ENCODE results near the gene PDLIM7. TPM values are rescaled to one million over a fixed set of nuclear protein-coding genes. Genes with fewer than 3 reads are reported as not detected.

PDLIM7 gene
- total RNA-seq, 1 donor from 2014 or later, result 48.3 TPM

Other genes starting within 250 kb of the PDLIM7 start
- 38.6 and 42.3 TPM in 2 replicates for gene RAB24, start 193.9 kb downstream of the PDLIM7 start, total RNA-seq
- 189 TPM in 2 replicates for gene PRELID1, start 193.8 kb downstream of the PDLIM7 start, total RNA-seq
- gene MXD3, start 185.7 kb downstream of the PDLIM7 start, total RNA-seq, result 49.7 and 52.2 TPM in 2 replicates
- 140 and 153 TPM in 2 replicates for gene LMAN2, start 145.9 kb downstream of the PDLIM7 start, total RNA-seq
- 101 and 105 TPM in 2 replicates for gene RGS14, start 139.7 kb downstream of the PDLIM7 start, total RNA-seq
- 0.07 and 0.11 TPM in 2 replicates for gene SLC34A1, start 113.2 kb downstream of the PDLIM7 start, total RNA-seq
- not detected in 2 replicates for gene PFN3, start 96.9 kb downstream of the PDLIM7 start, total RNA-seq
- 1.2 and 1.9 TPM in 2 replicates for gene F12, start 88.0 kb downstream of the PDLIM7 start, total RNA-seq
- gene GRK6, start 70.9 kb downstream of the PDLIM7 start, total RNA-seq, result 232 and 239 TPM in 2 replicates
- 6.0 and 7.4 TPM in 2 replicates for gene PRR7, start 50.8 kb downstream of the PDLIM7 start, total RNA-seq
- 9.0 and 10.6 TPM in 2 replicates for gene DBN1, start 24.0 kb downstream of the PDLIM7 start, total RNA-seq
- 5.3 and 5.4 TPM in 2 replicates for gene DOK3, start 12.2 kb upstream of the PDLIM7 start, total RNA-seq
- gene DDX41, start 19.4 kb upstream of the PDLIM7 start, total RNA-seq, result 116 and 120 TPM in 2 replicates
- gene FAM193B, start 57.0 kb upstream of the PDLIM7 start, total RNA-seq, result 86.7 and 91.1 TPM in 2 replicates
- 144 and 146 TPM in 2 replicates for gene TMED9, start 94.6 kb upstream of the PDLIM7 start, total RNA-seq
- 22.4 and 25.0 TPM in 2 replicates for gene B4GALT7, start 102.5 kb upstream of the PDLIM7 start, total RNA-seq